Measurements from ENCODE around the gene POC1B. TPM values are rescaled to one million over a fixed set of nuclear protein-coding genes. Genes with fewer than 3 reads are reported as not detected.
A peak's percentile ranks its signal among the peaks of the same experiment; 100 is the strongest.

The POC1B gene
- total RNA-seq, 1 experiment from 2014 or later = 17.8 TPM

GRCh38 chr12:89400415-89400814 is 125.4 kb downstream of the POC1B start (continued):
- TF ChIP-seq CDX4 (CRISPR knock-in tag; IDR thresholded peaks at IDR 0.05; ENCODE audit: borderline replicate concordance) = no peak
- TF ChIP-seq GRHL2 (CRISPR knock-in tag; IDR thresholded peaks at IDR 0.05; ENCODE audit: insufficient replicate concordance, severe bottlenecking) = no peak
- no peak for TF ChIP-seq ZNF232 (CRISPR knock-in tag; IDR thresholded peaks at IDR 0.05)
- TF ChIP-seq IRF1 (CRISPR knock-in tag; IDR thresholded peaks at IDR 0.05) = no peak
- TF ChIP-seq HMGXB4 (CRISPR knock-in tag; IDR thresholded peaks at IDR 0.05) = no peak
- TF ChIP-seq, protein P1, sequence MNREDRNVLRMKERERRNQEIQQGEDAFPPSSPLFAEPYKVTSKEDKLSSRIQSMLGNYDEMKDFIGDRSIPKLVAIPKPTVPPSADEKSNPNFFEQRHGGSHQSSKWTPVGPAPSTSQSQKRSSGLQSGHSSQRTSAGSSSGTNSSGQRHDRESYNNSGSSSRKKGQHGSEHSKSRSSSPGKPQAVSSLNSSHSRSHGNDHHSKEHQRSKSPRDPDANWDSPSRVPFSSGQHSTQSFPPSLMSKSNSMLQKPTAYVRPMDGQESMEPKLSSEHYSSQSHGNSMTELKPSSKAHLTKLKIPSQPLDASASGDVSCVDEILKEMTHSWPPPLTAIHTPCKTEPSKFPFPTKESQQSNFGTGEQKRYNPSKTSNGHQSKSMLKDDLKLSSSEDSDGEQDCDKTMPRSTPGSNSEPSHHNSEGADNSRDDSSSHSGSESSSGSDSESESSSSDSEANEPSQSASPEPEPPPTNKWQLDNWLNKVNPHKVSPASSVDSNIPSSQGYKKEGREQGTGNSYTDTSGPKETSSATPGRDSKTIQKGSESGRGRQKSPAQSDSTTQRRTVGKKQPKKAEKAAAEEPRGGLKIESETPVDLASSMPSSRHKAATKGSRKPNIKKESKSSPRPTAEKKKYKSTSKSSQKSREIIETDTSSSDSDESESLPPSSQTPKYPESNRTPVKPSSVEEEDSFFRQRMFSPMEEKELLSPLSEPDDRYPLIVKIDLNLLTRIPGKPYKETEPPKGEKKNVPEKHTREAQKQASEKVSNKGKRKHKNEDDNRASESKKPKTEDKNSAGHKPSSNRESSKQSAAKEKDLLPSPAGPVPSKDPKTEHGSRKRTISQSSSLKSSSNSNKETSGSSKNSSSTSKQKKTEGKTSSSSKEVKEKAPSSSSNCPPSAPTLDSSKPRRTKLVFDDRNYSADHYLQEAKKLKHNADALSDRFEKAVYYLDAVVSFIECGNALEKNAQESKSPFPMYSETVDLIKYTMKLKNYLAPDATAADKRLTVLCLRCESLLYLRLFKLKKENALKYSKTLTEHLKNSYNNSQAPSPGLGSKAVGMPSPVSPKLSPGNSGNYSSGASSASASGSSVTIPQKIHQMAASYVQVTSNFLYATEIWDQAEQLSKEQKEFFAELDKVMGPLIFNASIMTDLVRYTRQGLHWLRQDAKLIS (CRISPR knock-in tag; IDR thresholded peaks at IDR 0.05; ENCODE audit: borderline replicate concordance) = no peak
- TF ChIP-seq, protein P2, sequence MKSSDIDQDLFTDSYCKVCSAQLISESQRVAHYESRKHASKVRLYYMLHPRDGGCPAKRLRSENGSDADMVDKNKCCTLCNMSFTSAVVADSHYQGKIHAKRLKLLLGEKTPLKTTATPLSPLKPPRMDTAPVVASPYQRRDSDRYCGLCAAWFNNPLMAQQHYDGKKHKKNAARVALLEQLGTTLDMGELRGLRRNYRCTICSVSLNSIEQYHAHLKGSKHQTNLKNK (CRISPR knock-in tag; IDR thresholded peaks at IDR 0.05) = no peak
- TF ChIP-seq, protein P3, sequence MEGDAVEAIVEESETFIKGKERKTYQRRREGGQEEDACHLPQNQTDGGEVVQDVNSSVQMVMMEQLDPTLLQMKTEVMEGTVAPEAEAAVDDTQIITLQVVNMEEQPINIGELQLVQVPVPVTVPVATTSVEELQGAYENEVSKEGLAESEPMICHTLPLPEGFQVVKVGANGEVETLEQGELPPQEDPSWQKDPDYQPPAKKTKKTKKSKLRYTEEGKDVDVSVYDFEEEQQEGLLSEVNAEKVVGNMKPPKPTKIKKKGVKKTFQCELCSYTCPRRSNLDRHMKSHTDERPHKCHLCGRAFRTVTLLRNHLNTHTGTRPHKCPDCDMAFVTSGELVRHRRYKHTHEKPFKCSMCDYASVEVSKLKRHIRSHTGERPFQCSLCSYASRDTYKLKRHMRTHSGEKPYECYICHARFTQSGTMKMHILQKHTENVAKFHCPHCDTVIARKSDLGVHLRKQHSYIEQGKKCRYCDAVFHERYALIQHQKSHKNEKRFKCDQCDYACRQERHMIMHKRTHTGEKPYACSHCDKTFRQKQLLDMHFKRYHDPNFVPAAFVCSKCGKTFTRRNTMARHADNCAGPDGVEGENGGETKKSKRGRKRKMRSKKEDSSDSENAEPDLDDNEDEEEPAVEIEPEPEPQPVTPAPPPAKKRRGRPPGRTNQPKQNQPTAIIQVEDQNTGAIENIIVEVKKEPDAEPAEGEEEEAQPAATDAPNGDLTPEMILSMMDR (IDR thresholded peaks at IDR 0.05) = no peak
- TF ChIP-seq NR1H2 (CRISPR knock-in tag; IDR thresholded peaks at IDR 0.05) = no peak

DNA sequence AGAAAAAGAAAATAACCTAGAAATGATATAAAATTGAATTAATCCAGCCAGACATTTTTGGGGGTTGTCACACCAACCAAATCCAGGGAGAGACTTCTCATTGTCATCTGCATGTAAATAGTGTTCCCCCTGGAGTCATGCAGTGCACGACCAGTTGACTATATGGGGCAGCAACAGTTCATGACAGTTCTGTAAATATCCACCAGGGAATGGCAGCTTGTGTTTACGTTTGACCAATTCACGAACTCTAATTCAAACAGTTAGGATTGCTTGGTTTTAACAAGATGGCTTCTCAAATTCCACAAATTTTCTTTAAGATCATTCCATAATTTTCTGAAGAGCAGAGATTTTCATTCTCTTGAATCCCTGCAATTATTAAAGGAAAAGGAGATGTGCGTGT is 130.1 kb downstream of the POC1B start:
- DNase-seq (ENCODE audit: low spot score) (no peak), ATAC-seq (peak; percentile 75)
- peak overlapping the region; percentile 59; the same call in 1 of the 2 replicates for H3K27ac Mint-ChIP-seq
- no peak overlapping the region for H3K4me3 Mint-ChIP-seq
- peaks cover 8% of the 10 kb centered on the region for H3K9me3 Mint-ChIP-seq
- H3K27me3 Mint-ChIP-seq (ENCODE audit: low read depth) = no peaks in the 10 kb centered on the region
- CTCF ChIA-PET = interaction anchor here (0.6 to 0.7 kb wide), 2 partner anchors 41 to 590 kb away, joined by 3 read pairs; no protein-coding TSS in a partner anchor
- H3K4me1 Mint-ChIP-seq = peaks cover 11% of the 10 kb centered on the region
- POLR2A ChIA-PET = no interaction called here
- peaks cover 2% of the 10 kb centered on the region; the same call in 1 of the 2 replicates for H3K36me3 Mint-ChIP-seq
- TF ChIP-seq, protein P4, sequence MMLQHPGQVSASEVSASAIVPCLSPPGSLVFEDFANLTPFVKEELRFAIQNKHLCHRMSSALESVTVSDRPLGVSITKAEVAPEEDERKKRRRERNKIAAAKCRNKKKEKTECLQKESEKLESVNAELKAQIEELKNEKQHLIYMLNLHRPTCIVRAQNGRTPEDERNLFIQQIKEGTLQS (CRISPR knock-in tag; conservative IDR thresholded peaks at IDR 0.05) = no peak
- TF ChIP-seq NFYB (CRISPR knock-in tag; conservative IDR thresholded peaks at IDR 0.05; ENCODE audit: low read depth) = no peak
- no peak for TF ChIP-seq SMAD3 (CRISPR knock-in tag; IDR thresholded peaks at IDR 0.05; ENCODE audit: borderline replicate concordance)
- TF ChIP-seq, protein P5, sequence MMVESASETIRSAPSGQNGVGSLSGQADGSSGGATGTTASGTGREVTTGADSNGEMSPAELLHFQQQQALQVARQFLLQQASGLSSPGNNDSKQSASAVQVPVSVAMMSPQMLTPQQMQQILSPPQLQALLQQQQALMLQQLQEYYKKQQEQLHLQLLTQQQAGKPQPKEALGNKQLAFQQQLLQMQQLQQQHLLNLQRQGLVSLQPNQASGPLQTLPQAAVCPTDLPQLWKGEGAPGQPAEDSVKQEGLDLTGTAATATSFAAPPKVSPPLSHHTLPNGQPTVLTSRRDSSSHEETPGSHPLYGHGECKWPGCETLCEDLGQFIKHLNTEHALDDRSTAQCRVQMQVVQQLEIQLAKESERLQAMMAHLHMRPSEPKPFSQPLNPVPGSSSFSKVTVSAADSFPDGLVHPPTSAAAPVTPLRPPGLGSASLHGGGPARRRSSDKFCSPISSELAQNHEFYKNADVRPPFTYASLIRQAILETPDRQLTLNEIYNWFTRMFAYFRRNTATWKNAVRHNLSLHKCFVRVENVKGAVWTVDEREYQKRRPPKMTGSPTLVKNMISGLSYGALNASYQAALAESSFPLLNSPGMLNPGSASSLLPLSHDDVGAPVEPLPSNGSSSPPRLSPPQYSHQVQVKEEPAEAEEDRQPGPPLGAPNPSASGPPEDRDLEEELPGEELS (CRISPR knock-in tag; IDR thresholded peaks at IDR 0.05) = no peak
- no peak for TF ChIP-seq ELF4 (CRISPR knock-in tag; IDR thresholded peaks at IDR 0.05; ENCODE audit: low read depth)
- no peak for TF ChIP-seq JUN (CRISPR knock-in tag; IDR thresholded peaks at IDR 0.05)
- TF ChIP-seq KAT7 (CRISPR knock-in tag; IDR thresholded peaks at IDR 0.05; ENCODE audit: borderline replicate concordance) = no peak
- TF ChIP-seq ZNF416 (CRISPR knock-in tag; IDR thresholded peaks at IDR 0.05) = no peak
- TF ChIP-seq PRDM15 (CRISPR knock-in tag; IDR thresholded peaks at IDR 0.05) = no peak
- TF ChIP-seq, protein P2 (CRISPR knock-in tag; IDR thresholded peaks at IDR 0.05) = no peak

Data from WTC11 (cell line).